Caco-2 (cell line): Measurements from ENCODE around the gene SLC35G3. TPM values are rescaled to one million over a fixed set of nuclear protein-coding genes. Genes with fewer than 3 reads are reported as not detected.

ENCODE experiments used
- BruUV-seq: library from RNA; stranded (reverse); fragments of 400-500 nt; replicated peaks from 2 replicates; lab custom pipeline; 2021; lab: Mats Ljungman, UMichigan
- CTCF ChIA-PET: fragments of 300-600 bp; sonication (Branson Sonifier 250); formaldehyde crosslinking; loops from one replicate; lab custom pipeline; 2022; ENCODE audit warnings: antibody characterized with exemption; lab: Charles Lee
- POLR2A ChIA-PET: fragments of 300-600 bp; sonication (Branson Sonifier 250); formaldehyde crosslinking; loops from one replicate; lab custom pipeline; 2022; ENCODE audit warnings: antibody characterized with exemption; lab: Charles Lee
- DNase-seq, 2 experiments: peaks; one replicate each; pipeline versions ENCODE4 v3.0.0 to v3.0.0-alpha.2; 2020 to 2022
- H3K27me3 ChIP-seq: replicated peaks from 2 replicates; pipeline ENCODE4 v1.6.0; 2011; ENCODE audit warnings: low read length; ENCODE audit not compliant: control insufficient read depth, insufficient read depth
- H3K36me3 ChIP-seq: 2 replicates; pipeline ENCODE4 v1.5.1; 2011; ENCODE audit warnings: low read length; ENCODE audit not compliant: control insufficient read depth, insufficient read depth
- H3K4me1 ChIP-seq: fragments of 250-450 bp; sonication (Bioruptor Pico); 2 replicates; pipeline ENCODE4 v1.5.1; 2020; ENCODE audit warnings: mild to moderate bottlenecking
- H3K4me3 ChIP-seq: 2 replicates; pipeline ENCODE4 v1.5.1; 2011; ENCODE audit warnings: low read depth, mild to moderate bottlenecking, control low read depth, low read length
- H3K9me3 ChIP-seq: fragments of 250-450 bp; sonication (Bioruptor Pico); 2 replicates; pipeline ENCODE4 v1.5.1; 2020; ENCODE audit warnings: mild to moderate bottlenecking, moderate library complexity
- H3K27ac Mint-ChIP-seq: one replicate; pipeline ENCODE4 v1.8.0; 2022; ENCODE audit warnings: mixed read lengths; ENCODE audit not compliant: unreplicated experiment
- H3K27me3 Mint-ChIP-seq: one replicate; pipeline ENCODE4 v1.8.0; 2022; ENCODE audit warnings: mixed read lengths; ENCODE audit not compliant: insufficient read depth, unreplicated experiment
- H3K36me3 Mint-ChIP-seq: one replicate; pipeline ENCODE4 v1.8.0; 2022; ENCODE audit warnings: mild to moderate bottlenecking, mixed read lengths; ENCODE audit not compliant: insufficient read depth, unreplicated experiment
- H3K4me1 Mint-ChIP-seq: one replicate; pipeline ENCODE4 v1.8.0; 2022; ENCODE audit warnings: low read depth, mixed read lengths; ENCODE audit not compliant: unreplicated experiment
- H3K4me3 Mint-ChIP-seq: one replicate; pipeline ENCODE4 v1.8.0; 2022; ENCODE audit warnings: mild to moderate bottlenecking, moderate library complexity, mixed read lengths; ENCODE audit not compliant: unreplicated experiment
- H3K9me3 Mint-ChIP-seq: one replicate; pipeline ENCODE4 v1.8.0; 2022; ENCODE audit warnings: mixed read lengths; ENCODE audit not compliant: unreplicated experiment
- intact Hi-C: fragments of 100-400 bp; cut with micrococcal nuclease; formaldehyde crosslinking; loops from one replicate; pipeline ENCODE4 v1.10.0; 2022; ENCODE audit not compliant: unreplicated experiment
- total RNA-seq: library from RNA; stranded (reverse); gene quantifications from 2 replicates; pipeline ENCODE4 v1.2.3, GENCODE V29; 2022
- TF ChIP-seq, protein P1 (sequence below), 2 experiments: fragments of 200-600 bp in 1 of 2; IDR thresholded peaks; 1 replicate in 1 of 2; 2 replicates in 1 of 2; pipeline versions ENCODE4 v1.5.1 to v1.8.0; 2011 to 2022; ENCODE audit warnings: antibody characterized with exemption in 1 of 2, control low read depth in 1 of 2, inconsistent platforms in 1 of 2, low read depth in 1 of 2, low read length in 1 of 2, mild to moderate bottlenecking in 1 of 2, moderate library complexity in 1 of 2; ENCODE audit not compliant: insufficient read depth in 1 of 2, severe bottlenecking in 1 of 2, unreplicated experiment in 1 of 2

The SLC35G3 gene
- total RNA-seq, 1 experiment from 2014 or later: not detected

DNA sequence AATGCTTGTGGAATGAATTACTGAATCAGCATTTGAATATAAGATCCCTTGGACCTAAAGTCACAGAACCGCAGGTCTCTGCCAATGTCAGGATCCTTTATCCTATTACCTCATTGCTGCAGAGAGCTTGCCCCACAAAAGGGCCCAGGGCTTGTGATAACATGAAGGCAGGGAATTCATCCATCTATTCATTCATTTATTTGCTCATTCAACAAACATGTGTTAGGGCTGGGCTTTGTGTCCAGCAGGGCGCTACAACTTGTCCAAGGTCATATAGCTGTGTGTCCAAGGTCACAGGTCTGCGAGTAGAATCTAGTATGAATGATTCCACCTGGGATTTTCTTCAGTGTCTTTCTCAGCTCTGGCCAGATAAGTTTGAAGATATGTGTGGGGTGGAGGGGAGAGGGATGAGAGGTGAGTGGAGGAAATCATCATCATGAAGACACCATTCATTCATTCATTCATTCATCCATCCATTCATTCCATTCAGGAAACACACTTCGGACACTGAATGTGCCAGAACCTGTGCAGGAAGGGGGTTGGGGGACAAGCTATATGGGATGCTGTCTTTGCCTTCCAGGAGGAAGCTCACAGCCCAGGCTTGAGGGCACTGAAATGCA lies 47.9 kb downstream of the SLC35G3 start:
- H3K27ac Mint-ChIP-seq: no peak overlapping the region
- H3K27me3 Mint-ChIP-seq: peaks cover 3% of the 10 kb centered on the region
- intact Hi-C loops: no loop called here
- Histone ChIP-seq H3K36me3 (no peaks in the 10 kb centered on the region), H3K9me3 (no peaks in the 10 kb centered on the region), H3K4me3 (no peak overlapping the region), H3K4me1 (no peaks in the 10 kb centered on the region), H3K27me3 (no peaks in the 10 kb centered on the region)
- CTCF ChIA-PET: no interaction called here
- BruUV-seq: no TSS peak
- POLR2A ChIA-PET: no interaction called here
- H3K36me3 Mint-ChIP-seq: no peaks in the 10 kb centered on the region
- DNase-seq: no peak
- TF ChIP-seq, protein P1, sequence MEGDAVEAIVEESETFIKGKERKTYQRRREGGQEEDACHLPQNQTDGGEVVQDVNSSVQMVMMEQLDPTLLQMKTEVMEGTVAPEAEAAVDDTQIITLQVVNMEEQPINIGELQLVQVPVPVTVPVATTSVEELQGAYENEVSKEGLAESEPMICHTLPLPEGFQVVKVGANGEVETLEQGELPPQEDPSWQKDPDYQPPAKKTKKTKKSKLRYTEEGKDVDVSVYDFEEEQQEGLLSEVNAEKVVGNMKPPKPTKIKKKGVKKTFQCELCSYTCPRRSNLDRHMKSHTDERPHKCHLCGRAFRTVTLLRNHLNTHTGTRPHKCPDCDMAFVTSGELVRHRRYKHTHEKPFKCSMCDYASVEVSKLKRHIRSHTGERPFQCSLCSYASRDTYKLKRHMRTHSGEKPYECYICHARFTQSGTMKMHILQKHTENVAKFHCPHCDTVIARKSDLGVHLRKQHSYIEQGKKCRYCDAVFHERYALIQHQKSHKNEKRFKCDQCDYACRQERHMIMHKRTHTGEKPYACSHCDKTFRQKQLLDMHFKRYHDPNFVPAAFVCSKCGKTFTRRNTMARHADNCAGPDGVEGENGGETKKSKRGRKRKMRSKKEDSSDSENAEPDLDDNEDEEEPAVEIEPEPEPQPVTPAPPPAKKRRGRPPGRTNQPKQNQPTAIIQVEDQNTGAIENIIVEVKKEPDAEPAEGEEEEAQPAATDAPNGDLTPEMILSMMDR (IDR thresholded peaks at IDR 0.05; ENCODE audit: insufficient read depth in 1 of 2, low read depth in 1 of 2, low read length in 1 of 2, severe bottlenecking in 1 of 2, unreplicated experiment in 1 of 2): no peak
- H3K4me3 Mint-ChIP-seq: no peak overlapping the region
- H3K4me1 Mint-ChIP-seq: no peaks in the 10 kb centered on the region
- no peaks in the 10 kb centered on the region for H3K9me3 Mint-ChIP-seq

DNA sequence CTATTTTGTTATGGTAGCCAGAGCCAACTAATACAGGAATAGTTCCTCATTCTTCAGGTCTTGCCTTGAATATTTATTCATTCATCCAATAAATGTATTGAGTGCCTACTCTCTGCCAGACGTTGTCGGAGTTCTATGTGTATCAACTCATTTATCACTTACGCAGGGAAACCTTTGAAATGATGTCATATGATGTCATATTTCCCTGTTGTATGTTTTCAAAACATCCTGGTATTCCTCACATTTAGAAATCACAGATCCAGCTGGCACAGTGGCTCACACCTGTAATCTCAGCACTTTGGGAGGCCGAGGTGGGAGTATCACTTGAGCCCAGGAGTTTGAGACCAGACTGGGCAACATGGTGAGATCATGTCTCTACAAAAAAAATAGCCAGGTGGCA lies 49.4 kb downstream of the SLC35G3 start:
- no peaks in the 10 kb centered on the region for H3K36me3 ChIP-seq
- no peaks in the 10 kb centered on the region for H3K36me3 Mint-ChIP-seq
- no peak for DNase-seq
- no peaks in the 10 kb centered on the region for H3K4me1 Mint-ChIP-seq
- H3K4me3 Mint-ChIP-seq: no peak overlapping the region
- no peaks in the 10 kb centered on the region for H3K9me3 ChIP-seq
- H3K27me3 ChIP-seq: no peaks in the 10 kb centered on the region
- no peaks in the 10 kb centered on the region for H3K9me3 Mint-ChIP-seq
- H3K4me3 ChIP-seq: no peak overlapping the region
- TF ChIP-seq, protein P1 (IDR thresholded peaks at IDR 0.05; ENCODE audit: insufficient read depth in 1 of 2, low read depth in 1 of 2, low read length in 1 of 2, severe bottlenecking in 1 of 2, unreplicated experiment in 1 of 2): no peak
- ChIA-PET CTCF (no interaction called here), POLR2A (no interaction called here)
- intact Hi-C loops: no loop called here
- peaks cover 3% of the 10 kb centered on the region for H3K27me3 Mint-ChIP-seq
- no peaks in the 10 kb centered on the region for H3K4me1 ChIP-seq
- no peak overlapping the region for H3K27ac Mint-ChIP-seq
- no TSS peak for BruUV-seq

Other genes starting within 250 kb of the SLC35G3 start
- 1.5 and 1.8 TPM in 2 replicates for gene CCT6B, start 232.9 kb downstream of the SLC35G3 start, total RNA-seq
- gene ZNF830, start 232.9 kb downstream of the SLC35G3 start, total RNA-seq: 24.3 and 25.0 TPM in 2 replicates
- gene LIG3, start 213.9 kb downstream of the SLC35G3 start, total RNA-seq: 49.9 and 55.3 TPM in 2 replicates
- 27.9 and 29.6 TPM in 2 replicates for gene RFFL, start 130.7 kb downstream of the SLC35G3 start, total RNA-seq
- gene RAD51D, start 74.5 kb downstream of the SLC35G3 start, total RNA-seq: 31.8 and 31.9 TPM in 2 replicates
- gene FNDC8, start 72.8 kb downstream of the SLC35G3 start, total RNA-seq: not detected in 2 replicates
- 24.8 and 26.2 TPM in 2 replicates for gene NLE1, start 52.1 kb downstream of the SLC35G3 start, total RNA-seq
- gene UNC45B, start 46.6 kb downstream of the SLC35G3 start, total RNA-seq: not detected in 2 replicates
- gene SLFN5, start 48.7 kb upstream of the SLC35G3 start, total RNA-seq: 0.81 and 1.6 TPM in 2 replicates
- gene SLFN11, start 179.2 kb upstream of the SLC35G3 start, total RNA-seq: not detected in 2 replicates
- gene SLFN12, start 238.1 kb upstream of the SLC35G3 start, total RNA-seq: not detected in 2 replicates